H9 (cell line): Measurements from ENCODE around the gene NCEH1. TPM values are rescaled to one million over a fixed set of nuclear protein-coding genes. Genes with fewer than 3 reads are reported as not detected.
"Not testable (repeated sequence)": the region's sequence is repeated elsewhere in the genome, so short reads cannot be mapped to it uniquely, and the experiment has no call there.

ENCODE experiments used
- DNase-seq: peaks from one replicate; pipeline ENCODE4 v3.0.0-alpha.2; 2017
- H2AFZ ChIP-seq: one replicate; pipeline ENCODE4 v1.6.1; 2013; ENCODE audit warnings: mild to moderate bottlenecking, low read length, control low read depth, moderate library complexity
- H2AK5ac ChIP-seq: 2 replicates; pipeline ENCODE4 v1.6.1; 2013; ENCODE audit warnings: low read length, control low read depth, mixed read lengths; ENCODE audit not compliant: insufficient read length
- H2BK120ac ChIP-seq: one replicate; pipeline ENCODE4 v1.6.1; 2013; ENCODE audit warnings: low read depth, mild to moderate bottlenecking, low read length, control low read depth, inconsistent platforms; ENCODE audit not compliant: poor library complexity, severe bottlenecking
- H2BK12ac ChIP-seq: 2 replicates; pipeline ENCODE4 v1.6.1; 2013; ENCODE audit warnings: low read length, control low read depth, mixed read lengths, low read depth; ENCODE audit not compliant: insufficient read length
- H2BK15ac ChIP-seq: 2 replicates; pipeline ENCODE4 v1.6.1; 2013; ENCODE audit warnings: low read depth, low read length, control low read depth
- H2BK20ac ChIP-seq: one replicate; pipeline ENCODE4 v1.6.1; 2013; ENCODE audit warnings: low read depth, mild to moderate bottlenecking, low read length, control low read depth, inconsistent platforms; ENCODE audit not compliant: poor library complexity, severe bottlenecking
- H2BK5ac ChIP-seq: 2 replicates; pipeline ENCODE4 v1.6.1; 2013; ENCODE audit warnings: low read length, control low read depth, mixed read lengths; ENCODE audit not compliant: insufficient read length
- H3K14ac ChIP-seq: 2 replicates; pipeline ENCODE4 v1.6.1; 2013; ENCODE audit warnings: low read length, control low read depth; ENCODE audit not compliant: insufficient read depth
- H3K18ac ChIP-seq: 2 replicates; pipeline ENCODE4 v1.6.1; 2013; ENCODE audit warnings: low read depth, mild to moderate bottlenecking, mixed read lengths, low read length, control low read depth; ENCODE audit not compliant: insufficient read length
- H3K23ac ChIP-seq: 2 replicates; pipeline ENCODE4 v1.6.1; 2013; ENCODE audit warnings: low read length, control low read depth, mixed read lengths, low read depth; ENCODE audit not compliant: insufficient read length
- H3K23me2 ChIP-seq: 2 replicates; pipeline ENCODE4 v1.6.1; 2013; ENCODE audit warnings: low read depth, mild to moderate bottlenecking, mixed read lengths, low read length, control low read depth; ENCODE audit not compliant: insufficient read length, poor library complexity, severe bottlenecking
- H3K27ac ChIP-seq: 2 replicates; pipeline ENCODE4 v1.5.1; 2013; ENCODE audit warnings: low read length, control low read depth, mixed read lengths, low read depth; ENCODE audit not compliant: insufficient read length
- H3K27me3 ChIP-seq: 2 replicates; pipeline ENCODE4 v1.6.1; 2013; ENCODE audit warnings: low read length, control low read depth, inconsistent platforms; ENCODE audit not compliant: insufficient read depth
- H3K4ac ChIP-seq: 2 replicates; pipeline ENCODE4 v1.6.1; 2013; ENCODE audit warnings: low read depth, mild to moderate bottlenecking, control low read depth, inconsistent platforms, low read length, moderate library complexity
- H3K4me1 ChIP-seq: 2 replicates; pipeline ENCODE4 v1.6.1; 2013; ENCODE audit warnings: low read length, control low read depth, inconsistent platforms; ENCODE audit not compliant: insufficient read depth
- H3K4me2 ChIP-seq: 2 replicates; pipeline ENCODE4 v1.6.1; 2013; ENCODE audit warnings: low read length, control low read depth, mixed read lengths; ENCODE audit not compliant: insufficient read length, insufficient read depth
- H3K56ac ChIP-seq: 2 replicates; pipeline ENCODE4 v1.6.1; 2013; ENCODE audit warnings: low read depth, mild to moderate bottlenecking, mixed read lengths, low read length, control low read depth; ENCODE audit not compliant: insufficient read length
- H3K79me1 ChIP-seq: 2 replicates; pipeline ENCODE4 v1.6.1; 2013; ENCODE audit warnings: low read depth, mild to moderate bottlenecking, moderate library complexity, low read length, control low read depth, inconsistent platforms; ENCODE audit not compliant: insufficient read depth, poor library complexity, severe bottlenecking
- H3K79me2 ChIP-seq: 2 replicates; pipeline ENCODE4 v1.6.1; 2013; ENCODE audit warnings: low read length, control low read depth, inconsistent platforms; ENCODE audit not compliant: insufficient read depth
- H3K9ac ChIP-seq: 2 replicates; pipeline ENCODE4 v1.6.1; 2013; ENCODE audit warnings: low read length, control low read depth, mixed read lengths; ENCODE audit not compliant: insufficient read length; ENCODE audit errors: extremely low read depth
- H3K9me3 ChIP-seq: one replicate; pipeline ENCODE4 v1.6.1; 2013; ENCODE audit warnings: low read depth, low read length, inconsistent platforms; ENCODE audit not compliant: control insufficient read depth
- H3T11ph ChIP-seq: one replicate; pipeline ENCODE4 v1.6.1; 2013; ENCODE audit warnings: mild to moderate bottlenecking, low read length, control low read depth, inconsistent platforms
- H4K20me1 ChIP-seq: one replicate; pipeline ENCODE4 v1.6.1; 2013; ENCODE audit not compliant: control insufficient read depth, insufficient read length, insufficient read depth
- H4K5ac ChIP-seq: 2 replicates; pipeline ENCODE4 v1.6.1; 2013; ENCODE audit warnings: low read depth, mild to moderate bottlenecking, mixed read lengths, low read length, control low read depth; ENCODE audit not compliant: insufficient read length
- H4K8ac ChIP-seq: replicated peaks from 2 replicates; pipeline ENCODE4 v1.6.1; 2013; ENCODE audit warnings: low read length, control low read depth, mixed read lengths, low read depth; ENCODE audit not compliant: insufficient read length
- H4K91ac ChIP-seq: 2 replicates; pipeline ENCODE4 v1.6.1; 2013; ENCODE audit warnings: low read depth, mild to moderate bottlenecking, moderate library complexity, mixed read lengths, low read length, control low read depth; ENCODE audit not compliant: insufficient read length
- H3K27ac Mint-ChIP-seq, 3 experiments: 2 replicates in 2 of 3; 3 replicates in 1 of 3; pipeline ENCODE4 v1.8.0; 2020 to 2021; ENCODE audit warnings: mixed read lengths in 3 of 3, mild to moderate bottlenecking in 1 of 3, moderate library complexity in 1 of 3
- H3K27me3 Mint-ChIP-seq: 2 replicates; pipeline ENCODE4 v1.8.0; 2021; ENCODE audit warnings: low read depth, mild to moderate bottlenecking, moderate library complexity, mixed read lengths
- H3K36me3 Mint-ChIP-seq, 3 experiments: 2 replicates in 2 of 3; 3 replicates in 1 of 3; pipeline ENCODE4 v1.8.0; 2020 to 2021; ENCODE audit warnings: low read depth in 3 of 3, mixed read lengths in 3 of 3; ENCODE audit not compliant: insufficient read depth in 1 of 3
- H3K4me1 Mint-ChIP-seq, 2 experiments: 2 replicates each; pipeline ENCODE4 v1.8.0; 2020; ENCODE audit warnings: mixed read lengths in 2 of 2
- H3K4me3 Mint-ChIP-seq, 2 experiments: 2 replicates in 1 of 2; 3 replicates in 1 of 2; pipeline ENCODE4 v1.8.0; 2020 to 2021; ENCODE audit warnings: mild to moderate bottlenecking in 2 of 2, mixed read lengths in 2 of 2, moderate library complexity in 1 of 2
- H3K9me3 Mint-ChIP-seq, 2 experiments: 2 replicates in 1 of 2; 3 replicates in 1 of 2; pipeline ENCODE4 v1.8.0; 2020; ENCODE audit warnings: mild to moderate bottlenecking in 2 of 2, mixed read lengths in 2 of 2, moderate library complexity in 1 of 2
- CTCF ChIP-seq: fragments of 200-600 bp; sonication (generic); conservative IDR thresholded peaks from 3 replicates; pipeline ENCODE4 v1.8.0; 2021; ENCODE audit warnings: antibody characterized with exemption, mild to moderate bottlenecking
- WGBS: extraction: QIAGEN DNeasy Blood & Tissue Kit; methylation state at CpG from one replicate; pipeline ENCODE4 v1.1.7; 2013; ENCODE audit warnings: missing lambda C conversion rate, low lambda C conversion rate, mixed read lengths; ENCODE audit not compliant: insufficient read length; ENCODE audit errors: extremely low coverage; 5-methylcytosine and 5-hydroxymethylcytosine counted together
- total RNA-seq: library from RNA; stranded (reverse); gene quantifications from 2 replicates; pipeline ENCODE4 v1.2.1, GENCODE V29; 2021

The NCEH1 gene
- total RNA-seq, 1 experiment from 2014 or later = 2.3 TPM

- no peak overlapping the region for H2AK5ac ChIP-seq
- H3K18ac ChIP-seq = no peak overlapping the region
- Mint-ChIP-seq H3K9me3 (peaks cover 5 to 8% of the 10 kb centered on the region in 2 experiments; a peak in 4 of 5 replicates), H3K36me3 (peaks cover 0 to 6% (median 4%) of the 10 kb centered on the region in 3 experiments; a peak in 2 of 7 replicates), H3K27me3 (no peaks in the 10 kb centered on the region), H3K4me3 (no peak overlapping the region), H3K27ac (no peak overlapping the region), H3K4me1 (peaks cover 1 to 4% of the 10 kb centered on the region in 2 experiments; a peak in 2 of 4 replicates)
- no peaks in the 10 kb centered on the region for H3K79me2 ChIP-seq
- no peak for TF ChIP-seq CTCF
- no CpG with 5 or more reads among the region's 1 CpG for WGBS
- DNase-seq = no peak
- H3K23me2 ChIP-seq = no peaks in the 10 kb centered on the region
- H3K14ac ChIP-seq = no peak overlapping the region
- no peak overlapping the region for H3K27ac ChIP-seq
- no peak overlapping the region for H3T11ph ChIP-seq
- no peak overlapping the region for H3K9ac ChIP-seq
- no peak overlapping the region for H4K91ac ChIP-seq
- H4K8ac ChIP-seq = no peak overlapping the region
- H3K56ac ChIP-seq = no peak overlapping the region
- no peak overlapping the region for H2BK15ac ChIP-seq
- H4K5ac ChIP-seq = no peak overlapping the region
- H3K4me2 ChIP-seq = no peak overlapping the region
- H2BK20ac ChIP-seq = no peak overlapping the region
- no peak overlapping the region for H3K4ac ChIP-seq
- no peaks in the 10 kb centered on the region for H3K9me3 ChIP-seq
- no peak overlapping the region for H2BK5ac ChIP-seq
- no peaks in the 10 kb centered on the region for H3K79me1 ChIP-seq
- H2BK12ac ChIP-seq = no peak overlapping the region
- no peak overlapping the region for H3K23ac ChIP-seq
- no peak overlapping the region for H2AFZ ChIP-seq
- no peaks in the 10 kb centered on the region for H3K4me1 ChIP-seq
- no peaks in the 10 kb centered on the region for H4K20me1 ChIP-seq
- H2BK120ac ChIP-seq = no peak overlapping the region
- no peaks in the 10 kb centered on the region for H3K27me3 ChIP-seq
Observed at GRCh38 chr3:172726380-172726779, 15.5 kb upstream of the NCEH1 start.

- H3K23ac ChIP-seq, H4K20me1 ChIP-seq, H3K27me3 Mint-ChIP-seq, H3K4me2 ChIP-seq, H2BK20ac ChIP-seq, H3K9ac ChIP-seq, H3K4me1 Mint-ChIP-seq, H3K9me3 ChIP-seq, H3K14ac ChIP-seq, H3K27me3 ChIP-seq, H3K23me2 ChIP-seq, H2AK5ac ChIP-seq, H3K4me3 Mint-ChIP-seq, H3K79me2 ChIP-seq, DNase-seq, H3T11ph ChIP-seq, H2BK15ac ChIP-seq, H3K27ac ChIP-seq, H3K27ac Mint-ChIP-seq, H3K4me1 ChIP-seq, H4K91ac ChIP-seq, H3K79me1 ChIP-seq, H3K4ac ChIP-seq, H4K8ac ChIP-seq, H3K56ac ChIP-seq, H3K18ac ChIP-seq, H2BK12ac ChIP-seq, H2BK5ac ChIP-seq, H2AFZ ChIP-seq, H4K5ac ChIP-seq, H2BK120ac ChIP-seq: not testable (repeated sequence)
- WGBS = no CpG with 5 or more reads among the region's 8 CpGs
- Mint-ChIP-seq H3K36me3 (peaks cover 11 to 21% (median 15%) of the 10 kb centered on the region in 3 experiments; a peak in 6 of 7 replicates), H3K9me3 (peaks cover 28% of the 10 kb centered on the region in 2 experiments)
Observed at GRCh38 chr3:172722536-172723040, 11.7 kb upstream of the NCEH1 start.
